GM23338 (cell line): Measurements from ENCODE around the gene SNPH. TPM values are rescaled to one million over a fixed set of nuclear protein-coding genes. Genes with fewer than 3 reads are reported as not detected.

Experiments
- ATAC-seq: fragments of 200-7000 bp; cut with Tn5 transposase; 3 replicates; pipeline ENCODE4 v1.9.1; 2020
- DNase-seq: peaks from one replicate; pipeline ENCODE4 v3.0.0-alpha.2; 2015; ENCODE audit warnings: low spot score
- H2AFZ ChIP-seq: fragments of 200-600 bp; sonication (generic); 2 replicates; pipeline ENCODE4 v1.8.0; 2016; ENCODE audit warnings: antibody characterized with exemption, mild to moderate bottlenecking, moderate library complexity
- H3F3A ChIP-seq: fragments of 200-600 bp; sonication (generic); replicated peaks from 2 replicates; pipeline ENCODE4 v1.8.0; 2017; ENCODE audit warnings: antibody characterized with exemption, mixed run types, low read depth
- H3K27ac ChIP-seq: fragments of 200-600 bp; sonication (generic); 2 replicates; pipeline ENCODE4 v1.6.1; 2016; ENCODE audit warnings: low read depth
- H3K27me3 ChIP-seq: fragments of 200-600 bp; sonication (generic); 2 replicates; pipeline ENCODE4 v1.8.0; 2016; ENCODE audit warnings: mild to moderate bottlenecking, mixed run types, moderate library complexity; ENCODE audit not compliant: insufficient read depth
- H3K36me3 ChIP-seq: fragments of 200-600 bp; sonication (generic); 2 replicates; pipeline ENCODE4 v1.8.0; 2016; ENCODE audit warnings: mild to moderate bottlenecking; ENCODE audit not compliant: insufficient read depth
- H3K4me1 ChIP-seq: fragments of 200-600 bp; sonication (generic); 2 replicates; pipeline ENCODE4 v1.8.0; 2016; ENCODE audit warnings: mild to moderate bottlenecking, moderate library complexity; ENCODE audit not compliant: insufficient read depth
- H3K4me2 ChIP-seq: fragments of 200-600 bp; sonication (generic); 2 replicates; pipeline ENCODE4 v1.7.1; 2017; ENCODE audit warnings: mixed run types
- H3K4me3 ChIP-seq: fragments of 200-600 bp; sonication (generic); 2 replicates; pipeline ENCODE4 v1.6.1; 2016; ENCODE audit warnings: mixed run types
- H3K79me2 ChIP-seq: fragments of 200-600 bp; sonication (generic); replicated peaks from 2 replicates; pipeline ENCODE4 v1.8.0; 2017; ENCODE audit warnings: mild to moderate bottlenecking; ENCODE audit not compliant: insufficient read depth
- H3K9me2 ChIP-seq: fragments of 200-600 bp; sonication (generic); 2 replicates; pipeline ENCODE4 v1.8.0; 2017; ENCODE audit not compliant: insufficient read depth
- H4K20me1 ChIP-seq: fragments of 200-600 bp; sonication (generic); replicated peaks from 2 replicates; pipeline ENCODE4 v1.8.0; 2017; ENCODE audit warnings: mild to moderate bottlenecking; ENCODE audit not compliant: insufficient read depth
- H3K27ac Mint-ChIP-seq: 2 replicates; pipeline ENCODE4 v1.8.0; 2020; ENCODE audit warnings: inconsistent platforms, mild to moderate bottlenecking, moderate library complexity, mixed read lengths
- H3K27me3 Mint-ChIP-seq: 3 replicates; pipeline ENCODE4 v1.8.0; 2022; ENCODE audit warnings: low read depth, mild to moderate bottlenecking, moderate library complexity, mixed read lengths, inconsistent platforms; ENCODE audit not compliant: insufficient read depth, poor library complexity
- H3K36me3 Mint-ChIP-seq: 3 replicates; pipeline ENCODE4 v1.8.0; 2021; ENCODE audit warnings: low read depth, mild to moderate bottlenecking, inconsistent platforms, moderate library complexity, mixed read lengths
- H3K4me1 Mint-ChIP-seq: 3 replicates; pipeline ENCODE4 v1.8.0; 2020; ENCODE audit warnings: mild to moderate bottlenecking, inconsistent platforms, mixed read lengths
- H3K4me3 Mint-ChIP-seq: 3 replicates; pipeline ENCODE4 v1.8.0; 2021; ENCODE audit warnings: moderate library complexity, mild to moderate bottlenecking, inconsistent platforms, mixed read lengths
- H3K9me3 Mint-ChIP-seq: 3 replicates; pipeline ENCODE4 v1.8.0; 2020; ENCODE audit warnings: moderate library complexity, mild to moderate bottlenecking, inconsistent platforms, mixed read lengths
- CREB1 ChIP-seq: fragments of 250-450 bp; sonication (Bioruptor Pico); IDR thresholded peaks from 2 replicates; pipeline ENCODE4 v1.5.0; 2020; ENCODE audit warnings: low read depth, mild to moderate bottlenecking, moderate library complexity
- CTCF ChIP-seq, 2 experiments: fragments of 200-600 bp in 1 of 2; sonication (generic) in 1 of 2; conservative IDR thresholded peaks; 2 replicates each; pipeline versions ENCODE4 v1.5.1 to v1.6.1; 2016 to 2017; ENCODE audit warnings: antibody characterized with exemption in 2 of 2, low read depth in 2 of 2, mild to moderate bottlenecking in 2 of 2, moderate library complexity in 1 of 2
- ETS1 ChIP-seq: IDR thresholded peaks from 2 replicates; pipeline ENCODE4 v1.6.1; 2016; ENCODE audit warnings: antibody characterized with exemption
- EZH2 ChIP-seq: fragments of 200-600 bp; sonication (generic); IDR thresholded peaks from one replicate; pipeline ENCODE4 v1.8.0; 2017; ENCODE audit warnings: antibody characterized with exemption, mild to moderate bottlenecking, low read depth; ENCODE audit not compliant: unreplicated experiment
- EZH2phosphoT487 ChIP-seq: fragments of 200-600 bp; sonication (generic); IDR thresholded peaks from one replicate; pipeline ENCODE4 v1.8.1; 2018; ENCODE audit warnings: antibody characterized with exemption; ENCODE audit not compliant: unreplicated experiment
- JUNB ChIP-seq: IDR thresholded peaks from one replicate; pipeline ENCODE4 v1.6.1; 2016; ENCODE audit warnings: antibody characterized with exemption; ENCODE audit not compliant: unreplicated experiment
- NANOG ChIP-seq: IDR thresholded peaks from 2 replicates; pipeline ENCODE4 v1.6.1; 2016; ENCODE audit warnings: antibody characterized with exemption, borderline replicate concordance
- POLR2AphosphoS5 ChIP-seq: IDR thresholded peaks from 2 replicates; pipeline ENCODE4 v1.6.1; 2016; ENCODE audit warnings: antibody characterized with exemption, low read depth
- REST ChIP-seq: IDR thresholded peaks from one replicate; pipeline ENCODE4 v1.6.1; 2018; ENCODE audit warnings: antibody characterized with exemption; ENCODE audit not compliant: unreplicated experiment
- STAT1 ChIP-seq: IDR thresholded peaks from one replicate; pipeline ENCODE4 v1.6.1; 2016; ENCODE audit warnings: antibody characterized with exemption; ENCODE audit not compliant: unreplicated experiment
- ZNF114 ChIP-seq: fragments of 250-450 bp; sonication (Bioruptor Pico); IDR thresholded peaks from 2 replicates; pipeline ENCODE4 v1.5.0; 2020; ENCODE audit warnings: mild to moderate bottlenecking, moderate library complexity
- ZNF331 ChIP-seq: fragments of 250-450 bp; sonication (Bioruptor Pico); IDR thresholded peaks from 2 replicates; pipeline ENCODE4 v1.5.0; 2020; ENCODE audit warnings: low read depth, mild to moderate bottlenecking, moderate library complexity
- ZNF462 ChIP-seq: fragments of 250-450 bp; sonication (Bioruptor Pico); IDR thresholded peaks from 2 replicates; pipeline ENCODE4 v1.5.0; 2020; ENCODE audit warnings: mild to moderate bottlenecking, moderate library complexity
- polyA plus RNA-seq: library from polyadenylated mRNA; unstranded; fragments of >200 nt; fragmentation: Nextera tagmentation; extraction: Ambion mirVana; gene quantifications from 2 replicates; pipeline ENCODE4 v1.2.1, GENCODE V29; 2016
- total RNA-seq: library from RNA; depleted of rRNA; stranded (reverse); fragments of >200 nt; shearing (Covaris generic); gene quantifications from 2 replicates; pipeline ENCODE4 v1.2.3, GENCODE V29; 2014

SNPH gene
- total and polyA plus RNA-seq, 2 experiments from 2014 or later: 1.5 to 5.8 TPM

- Mint-ChIP-seq H3K4me1 (peaks cover 16% of the 10 kb centered on the region), H3K36me3 (peaks cover 6% of the 10 kb centered on the region; the same call in 1 of the 3 replicates), H3K9me3 (no peaks in the 10 kb centered on the region), H3K4me3 (no peak overlapping the region), H3K27ac (no peak overlapping the region), H3K27me3 (peaks cover 11% of the 10 kb centered on the region)
- Histone ChIP-seq H3K4me1 (no peaks in the 10 kb centered on the region), H3K36me3 (no peaks in the 10 kb centered on the region), H3K27me3 (no peaks in the 10 kb centered on the region; the same call in 1 of the 2 replicates), H3K79me2 (no peaks in the 10 kb centered on the region), H3K9me2 (no peaks in the 10 kb centered on the region), H2AFZ (no peak overlapping the region), H3K4me3 (no peak overlapping the region), H3F3A (no peaks in the 10 kb centered on the region), H4K20me1 (peaks cover 15% of the 10 kb centered on the region), H3K4me2 (no peak overlapping the region), H3K27ac (no peak overlapping the region)
- no peak for ATAC-seq
- no peak for DNase-seq
- no peak for TF ChIP-seq CREB1 (CRISPR knock-in tag)
- TF ChIP-seq ZNF462 (CRISPR knock-in tag): no peak
- TF ChIP-seq CTCF (conservative IDR thresholded peaks at IDR 0.05; ENCODE audit: low read depth in 2 of 2): no peak
- no peak for TF ChIP-seq ETS1
- no peak for TF ChIP-seq JUNB
- TF ChIP-seq POLR2AphosphoS5: no peak
- no peak for TF ChIP-seq STAT1
- TF ChIP-seq EZH2: no peak
- no peak for TF ChIP-seq ZNF114 (CRISPR knock-in tag)
- no peak for TF ChIP-seq EZH2phosphoT487
- no peak for TF ChIP-seq NANOG
- no peak for TF ChIP-seq ZNF331 (CRISPR knock-in tag)
- TF ChIP-seq REST: no peak
These were observed 72.7 kb downstream of the SNPH start for GRCh38 chr20:1338801-1339200.
